GM19099 (cell line): ENCODE data around the gene FTCD.

Experiments
- POLR2A ChIP-seq: IDR thresholded peaks from 3 replicates; pipeline ENCODE4 v1.6.1; 2011; ENCODE audit warnings: low read depth; ENCODE audit not compliant: insufficient read length; ENCODE audit errors: extremely low read depth

FTCD gene

DNA sequence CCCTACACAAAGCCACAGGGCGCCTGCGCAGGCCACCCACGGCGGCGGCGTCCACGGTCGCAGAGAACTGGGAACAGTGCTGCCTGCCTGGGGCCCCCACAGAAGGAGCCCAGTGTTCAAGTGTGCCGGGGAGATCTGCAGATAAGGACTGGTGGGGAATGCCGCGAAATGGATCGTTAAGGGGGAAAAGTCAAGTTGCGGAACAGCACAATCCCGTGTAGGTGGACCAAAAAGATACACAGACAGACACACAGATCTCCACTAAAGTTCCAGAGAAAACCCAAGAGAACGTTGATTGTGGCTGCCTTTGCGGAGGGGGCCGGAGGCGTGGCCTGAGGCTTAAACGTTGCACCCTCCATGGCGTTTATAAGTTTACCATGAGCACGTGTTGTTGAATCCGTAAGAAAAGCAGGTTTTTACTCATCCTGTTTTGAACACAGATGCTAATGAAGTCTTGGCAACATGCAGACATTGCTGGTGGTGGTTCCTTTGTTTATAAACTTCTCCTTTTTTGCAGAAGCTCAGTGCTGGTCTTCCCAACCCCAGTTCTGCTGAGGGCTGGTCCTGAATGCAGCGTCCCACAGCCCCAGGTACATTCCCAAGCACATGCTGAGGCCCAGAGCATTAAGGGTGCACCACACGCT is 24.8 kb upstream of the FTCD start:
- TF ChIP-seq POLR2A = no peak

DNA sequence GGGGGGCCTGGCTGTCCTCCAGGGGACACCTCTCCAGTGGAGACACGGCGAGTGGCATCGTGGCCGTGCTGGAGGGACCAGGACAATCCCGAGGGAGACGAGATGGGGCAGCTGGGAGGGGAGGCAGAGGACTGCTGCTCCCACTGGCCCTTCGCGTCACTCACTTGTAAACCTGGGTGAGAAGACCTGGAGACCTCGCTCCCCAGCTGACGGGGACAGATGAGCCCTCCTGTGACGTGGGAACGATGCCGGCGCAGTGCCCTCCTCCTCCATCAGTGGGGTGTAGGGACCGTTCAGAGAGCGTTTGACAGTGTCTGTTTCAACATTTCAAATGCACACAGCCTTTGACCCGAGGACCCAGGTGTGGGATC is 24.3 kb upstream of the FTCD start:
- no peak for TF ChIP-seq POLR2A

DNA sequence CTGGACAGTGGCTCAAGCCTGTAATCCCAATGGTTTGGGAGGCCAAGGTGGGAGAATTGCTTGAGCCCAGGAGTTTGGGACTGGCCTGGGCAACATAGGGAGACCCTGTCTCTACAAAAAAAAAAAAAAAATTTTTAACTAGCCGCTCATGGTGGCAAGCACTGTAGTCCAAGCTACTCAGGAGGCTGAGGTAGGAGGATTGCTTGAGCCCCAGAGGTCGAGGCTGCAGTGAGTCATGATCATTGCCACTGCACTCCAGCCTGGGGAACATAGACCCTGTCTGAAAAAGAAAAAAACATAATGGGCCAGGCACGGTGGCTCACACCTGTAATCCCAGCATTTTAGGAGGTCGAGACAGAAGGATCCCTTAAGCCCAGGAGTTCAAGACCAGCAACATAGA is 23.6 kb upstream of the FTCD start:
- no peak for TF ChIP-seq POLR2A

DNA sequence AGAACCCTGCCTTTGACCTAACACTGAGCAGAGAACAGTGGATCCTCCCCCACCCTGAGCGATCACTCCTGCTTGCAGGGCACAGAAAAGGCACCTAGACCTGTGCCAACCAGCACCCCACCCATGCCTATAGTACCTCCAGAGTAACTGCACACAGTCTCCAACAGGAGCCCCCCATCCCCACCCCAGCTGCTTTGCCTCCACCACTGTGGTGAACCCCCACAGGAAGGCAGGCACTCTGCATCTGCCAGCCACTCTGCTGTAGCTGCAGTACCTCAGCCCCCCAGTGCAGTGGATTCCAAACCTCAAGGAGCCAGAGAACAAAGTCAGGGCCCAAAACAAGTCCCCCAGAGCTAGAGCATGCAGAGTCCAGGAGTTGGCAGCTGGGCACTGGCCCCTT is 18.2 kb upstream of the FTCD start:
- TF ChIP-seq POLR2A = no peak

DNA sequence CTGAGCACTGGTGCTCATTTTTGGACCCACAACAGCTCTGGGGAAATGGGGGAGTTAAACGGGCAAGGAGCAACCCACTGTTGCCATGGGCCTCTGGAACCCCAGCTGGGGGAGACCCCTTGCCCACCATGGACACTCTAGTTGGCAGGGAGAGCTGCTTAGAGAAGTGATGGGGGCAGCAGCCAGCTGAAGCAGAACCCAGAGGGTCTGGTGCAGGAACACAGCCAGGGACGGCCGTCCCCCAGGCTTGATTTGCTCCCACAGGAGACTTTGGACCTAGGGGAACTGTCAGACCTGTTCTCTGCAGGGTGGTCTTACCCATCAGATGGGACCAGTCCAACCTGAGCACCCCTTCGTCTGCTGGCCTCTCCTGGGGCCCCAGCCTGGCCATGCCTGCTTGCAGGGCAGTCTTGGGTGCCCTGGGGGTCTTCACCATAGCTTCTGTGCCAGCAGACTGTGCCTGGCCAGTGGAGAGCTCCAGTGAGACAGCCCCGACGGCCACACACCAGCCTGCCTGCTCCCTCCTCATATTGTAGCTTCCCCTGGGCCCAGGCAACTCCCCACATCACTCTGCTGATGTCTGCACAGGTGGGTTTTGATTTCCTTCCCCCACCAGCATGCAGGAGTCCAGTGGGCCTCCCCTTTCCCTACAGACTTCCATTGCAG is 17.6 kb upstream of the FTCD start:
- TF ChIP-seq POLR2A = no peak

DNA sequence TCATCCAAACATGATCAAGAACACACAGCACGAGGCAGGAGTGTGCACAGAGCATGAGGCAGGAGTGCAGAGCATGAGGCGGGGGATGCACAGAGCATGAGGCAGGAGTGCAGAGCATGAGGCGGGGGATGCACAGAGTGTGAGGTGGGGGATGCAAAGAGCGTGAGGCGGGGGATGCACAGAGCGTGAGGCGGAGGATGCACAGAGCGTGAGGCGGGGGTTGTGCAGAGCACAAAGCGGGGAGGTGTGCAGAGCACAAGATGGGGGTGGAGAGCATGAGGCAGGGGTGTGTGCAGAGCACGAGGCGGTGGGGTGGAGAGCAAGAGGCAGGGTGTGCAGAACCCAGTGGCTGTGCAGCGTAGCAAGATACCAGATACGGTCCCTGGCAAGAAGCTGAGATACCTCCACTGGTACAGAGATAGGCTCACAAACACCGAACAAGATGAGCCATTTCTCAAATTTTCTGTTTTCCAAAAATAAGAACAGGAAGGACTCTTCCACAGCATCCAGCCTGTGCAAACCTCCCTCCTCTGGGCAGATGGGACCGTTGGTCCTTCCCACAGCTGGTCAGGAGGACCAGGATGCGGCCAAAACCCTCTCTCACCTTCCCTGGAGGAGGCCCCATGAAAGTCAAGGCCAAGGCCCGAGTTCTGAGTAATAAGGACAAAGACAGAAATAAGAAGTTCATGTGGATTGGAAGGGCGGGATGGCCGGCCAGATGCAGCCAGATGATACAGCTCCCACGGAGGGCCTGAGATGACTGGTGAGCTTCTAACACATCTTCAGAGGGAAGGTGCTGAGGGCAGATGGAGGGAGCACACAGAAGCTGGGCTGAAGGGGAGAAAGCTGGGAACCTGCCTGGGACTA is 16.9 kb upstream of the FTCD start:
- no peak for TF ChIP-seq POLR2A

DNA sequence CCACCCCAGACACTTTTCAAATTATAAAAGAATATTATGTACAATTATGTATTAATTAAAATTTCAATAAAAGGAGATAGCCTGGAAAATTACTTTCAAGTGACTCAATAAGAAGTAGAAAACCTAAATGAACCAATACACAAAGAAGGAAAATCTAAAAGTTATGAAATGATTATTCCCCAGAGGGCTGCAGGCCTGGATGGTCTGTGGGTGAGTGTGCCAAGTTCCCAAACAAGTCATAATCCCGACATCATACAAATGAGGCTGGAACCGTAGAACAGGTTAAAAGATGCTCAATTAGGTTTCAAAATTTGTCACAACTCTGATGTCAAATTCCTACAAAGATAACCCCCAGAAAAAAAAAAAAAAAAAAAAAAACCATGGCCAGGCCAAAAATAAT is 16.2 kb upstream of the FTCD start:
- TF ChIP-seq POLR2A = no peak

DNA sequence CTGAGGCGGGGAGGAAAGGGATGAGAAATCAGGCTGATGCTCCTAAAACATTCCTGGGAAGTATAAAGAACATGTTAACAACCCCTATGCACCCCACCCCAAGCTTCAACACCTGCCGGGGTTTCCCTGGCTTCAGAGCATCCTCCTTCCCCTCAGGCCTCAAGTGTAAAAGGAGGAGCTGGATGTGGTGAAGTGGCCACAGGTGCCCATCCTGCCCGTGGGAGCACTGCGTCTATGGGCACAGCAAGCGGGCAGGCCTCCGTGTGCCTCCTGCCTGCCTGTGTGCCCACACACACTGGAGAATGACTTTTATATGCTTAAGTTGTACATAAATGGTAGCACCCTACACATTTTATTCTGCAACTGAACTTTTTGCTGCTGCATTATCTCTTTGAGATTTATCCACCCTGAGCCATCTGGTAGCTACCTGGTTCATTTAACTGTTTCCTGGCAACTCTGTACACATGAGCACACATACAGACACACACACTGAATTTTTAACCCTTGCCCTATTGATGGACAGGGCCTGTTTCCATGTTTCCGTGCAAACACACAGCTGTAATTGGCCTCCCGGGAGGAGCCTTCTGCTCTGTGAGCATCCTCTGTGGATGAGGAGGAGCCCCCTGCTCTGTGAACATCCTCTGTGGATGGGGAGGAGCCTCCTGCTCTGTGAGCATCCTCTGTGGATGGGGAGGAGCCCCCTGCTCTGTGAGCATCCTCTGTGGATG is 13.4 kb upstream of the FTCD start:
- no peak for TF ChIP-seq POLR2A

DNA sequence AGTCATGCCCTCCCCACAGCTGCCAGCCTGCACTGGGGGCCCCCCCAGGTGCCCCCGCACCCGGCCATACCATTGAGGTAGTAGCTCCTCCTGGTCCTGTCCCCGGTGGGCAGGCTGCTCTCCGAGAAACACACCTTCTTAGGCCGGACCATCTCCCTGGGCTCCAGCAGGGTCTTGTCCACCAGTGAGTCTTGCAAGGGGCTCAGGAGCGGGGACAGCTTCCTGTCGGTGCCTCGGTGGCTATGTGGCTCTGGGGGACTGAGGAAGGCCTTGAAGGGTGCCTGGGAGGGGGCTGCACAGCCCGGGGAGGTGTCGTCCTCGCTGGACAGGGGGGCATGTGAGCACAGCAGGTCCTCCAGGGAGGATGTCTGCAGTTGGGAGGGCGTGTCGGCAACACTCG is 12.9 kb upstream of the FTCD start:
- TF ChIP-seq POLR2A = no peak

DNA sequence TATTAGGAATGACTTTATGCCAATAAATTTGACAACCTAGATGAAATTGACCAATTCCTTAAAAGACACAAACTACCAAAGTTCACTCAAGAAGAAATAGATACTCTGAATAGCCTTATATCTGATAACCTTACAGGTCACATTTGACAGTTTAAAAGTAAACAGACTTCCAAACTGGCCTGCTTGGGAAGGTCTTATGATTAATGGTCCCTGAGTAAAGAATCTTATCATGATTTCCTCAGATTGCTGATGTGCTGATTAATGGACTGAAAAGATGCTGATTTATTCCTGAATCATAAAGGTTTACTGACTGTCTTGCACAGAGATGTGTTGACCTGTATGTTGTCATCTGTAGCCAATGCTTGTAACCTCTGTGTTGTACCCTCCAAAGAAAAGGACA is 9.7 kb upstream of the FTCD start:
- TF ChIP-seq POLR2A = no peak

DNA sequence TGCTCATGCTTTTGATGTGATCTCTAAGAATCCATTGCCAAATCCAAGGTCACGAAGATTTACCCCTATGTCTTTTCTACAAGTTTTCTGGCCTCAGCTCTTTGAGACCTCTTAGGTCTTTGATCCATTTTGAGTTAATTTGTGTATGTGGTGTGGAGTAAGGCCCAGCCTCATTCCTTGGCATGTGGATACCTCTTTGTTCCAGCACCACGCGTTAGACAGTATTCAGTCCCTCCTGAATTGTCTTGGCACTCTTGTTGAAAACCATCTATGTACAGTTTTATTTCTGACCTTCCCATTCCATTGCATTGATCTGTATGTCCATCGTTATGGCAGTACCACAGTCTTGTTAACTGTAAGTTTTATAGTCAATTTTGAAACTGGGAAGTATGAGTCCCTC is 8.0 kb upstream of the FTCD start:
- no peak for TF ChIP-seq POLR2A

DNA sequence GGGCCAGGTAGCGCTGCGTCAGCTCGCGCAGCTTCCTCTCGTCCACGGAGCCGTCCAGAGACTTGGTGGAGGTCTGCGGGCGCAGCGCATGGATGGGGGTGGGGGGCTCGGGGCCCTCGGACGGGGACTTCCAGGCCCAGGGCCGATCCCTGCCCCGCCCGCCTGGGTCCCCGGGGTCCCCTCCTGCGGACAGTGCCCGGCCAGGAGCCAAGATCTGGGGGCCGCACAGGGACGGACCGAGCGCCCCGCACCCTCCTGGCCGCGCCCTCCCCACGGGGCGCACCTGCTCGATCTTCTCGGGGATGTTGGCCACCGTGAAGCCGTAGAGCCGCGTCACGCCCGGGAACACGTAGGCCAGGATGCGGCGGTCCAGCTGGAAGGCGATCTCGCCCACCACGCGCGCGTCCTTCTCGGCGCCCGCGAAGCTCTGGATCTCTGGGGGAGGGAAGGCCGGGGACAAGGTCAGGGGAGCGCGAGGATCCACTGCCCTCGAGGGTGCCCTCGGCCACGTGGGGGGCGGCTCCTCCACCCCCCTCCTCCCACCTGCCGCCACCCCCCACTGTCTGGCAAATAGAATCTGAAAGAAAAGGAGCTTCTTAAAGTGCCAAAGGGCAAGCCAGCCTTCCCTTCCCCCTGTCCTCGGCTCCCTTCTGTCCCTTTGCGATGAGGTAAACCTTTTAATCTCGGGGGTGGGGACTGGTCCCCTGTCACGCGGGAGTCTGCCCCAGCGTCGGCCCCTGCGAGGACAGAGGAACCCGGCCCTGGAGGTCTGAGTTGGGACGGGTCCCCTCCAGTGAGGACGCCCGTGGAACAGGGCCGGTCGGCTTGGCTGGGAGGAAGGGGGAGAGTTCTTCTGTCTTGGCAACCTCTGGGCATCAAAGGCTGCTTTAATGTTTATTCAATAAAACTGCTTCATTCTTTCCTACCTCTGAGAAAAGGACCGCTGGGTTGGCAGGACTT is 6.5 kb upstream of the FTCD start:
- TF ChIP-seq POLR2A = no peak

DNA sequence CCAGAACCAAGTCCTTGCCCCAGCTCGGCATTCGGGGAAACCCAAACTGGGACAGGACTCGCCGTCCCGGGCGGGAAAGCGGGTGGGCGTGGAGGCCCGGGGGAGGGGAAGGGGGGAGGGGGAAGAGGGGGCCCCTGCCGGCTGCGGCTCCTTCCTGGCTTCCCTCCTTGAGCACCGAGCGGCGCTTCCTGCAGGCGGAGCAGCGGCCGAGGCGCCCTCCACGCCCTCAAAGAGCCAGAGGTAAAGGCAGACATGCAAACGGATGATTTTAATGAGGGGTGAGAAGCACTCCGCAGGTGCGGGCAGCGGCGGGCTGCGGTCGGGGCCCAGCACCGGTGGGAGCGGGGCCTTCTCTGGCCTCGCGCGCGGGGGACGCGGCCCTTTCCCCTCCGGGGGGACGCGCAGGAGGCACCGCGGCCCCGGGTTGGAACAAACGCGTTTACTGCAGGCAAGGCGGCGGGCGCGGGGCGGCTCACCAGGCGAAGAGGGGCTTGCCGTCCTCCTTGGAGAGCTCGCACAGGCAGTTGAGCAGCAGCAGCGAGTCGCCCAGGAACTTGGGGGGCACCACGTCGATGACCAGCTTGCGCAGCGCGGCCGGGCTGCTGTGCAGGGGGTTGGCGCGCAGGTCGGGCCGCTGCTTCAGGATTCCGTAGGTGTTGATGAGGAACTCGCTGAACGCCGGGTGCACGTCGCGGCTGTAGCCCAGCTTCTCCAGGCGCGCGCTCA is 5.7 kb upstream of the FTCD start:
- TF ChIP-seq POLR2A = no peak

DNA sequence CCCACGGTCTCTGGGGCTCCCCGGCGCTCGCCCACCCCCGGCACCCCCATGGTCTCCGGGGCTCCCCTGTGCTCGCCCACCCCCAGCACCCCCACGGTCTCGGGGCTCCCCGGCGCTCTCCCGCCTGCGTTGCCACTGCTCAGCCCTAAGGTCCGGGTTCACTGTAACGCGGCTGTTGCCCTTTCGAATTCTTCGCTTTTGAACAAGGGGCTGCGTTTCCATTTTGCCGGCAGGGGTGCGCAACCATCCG is 5.2 kb upstream of the FTCD start:
- TF ChIP-seq POLR2A = no peak
